Measurements from ENCODE around the gene DNAJC9.
A peak's percentile ranks its signal among the peaks of the same experiment; 100 is the strongest.
"Not testable (repeated sequence)": the region's sequence is repeated elsewhere in the genome, so short reads cannot be mapped to it uniquely, and the experiment has no call there.

The DNAJC9 gene, protein sequence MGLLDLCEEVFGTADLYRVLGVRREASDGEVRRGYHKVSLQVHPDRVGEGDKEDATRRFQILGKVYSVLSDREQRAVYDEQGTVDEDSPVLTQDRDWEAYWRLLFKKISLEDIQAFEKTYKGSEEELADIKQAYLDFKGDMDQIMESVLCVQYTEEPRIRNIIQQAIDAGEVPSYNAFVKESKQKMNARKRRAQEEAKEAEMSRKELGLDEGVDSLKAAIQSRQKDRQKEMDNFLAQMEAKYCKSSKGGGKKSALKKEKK

DNA sequence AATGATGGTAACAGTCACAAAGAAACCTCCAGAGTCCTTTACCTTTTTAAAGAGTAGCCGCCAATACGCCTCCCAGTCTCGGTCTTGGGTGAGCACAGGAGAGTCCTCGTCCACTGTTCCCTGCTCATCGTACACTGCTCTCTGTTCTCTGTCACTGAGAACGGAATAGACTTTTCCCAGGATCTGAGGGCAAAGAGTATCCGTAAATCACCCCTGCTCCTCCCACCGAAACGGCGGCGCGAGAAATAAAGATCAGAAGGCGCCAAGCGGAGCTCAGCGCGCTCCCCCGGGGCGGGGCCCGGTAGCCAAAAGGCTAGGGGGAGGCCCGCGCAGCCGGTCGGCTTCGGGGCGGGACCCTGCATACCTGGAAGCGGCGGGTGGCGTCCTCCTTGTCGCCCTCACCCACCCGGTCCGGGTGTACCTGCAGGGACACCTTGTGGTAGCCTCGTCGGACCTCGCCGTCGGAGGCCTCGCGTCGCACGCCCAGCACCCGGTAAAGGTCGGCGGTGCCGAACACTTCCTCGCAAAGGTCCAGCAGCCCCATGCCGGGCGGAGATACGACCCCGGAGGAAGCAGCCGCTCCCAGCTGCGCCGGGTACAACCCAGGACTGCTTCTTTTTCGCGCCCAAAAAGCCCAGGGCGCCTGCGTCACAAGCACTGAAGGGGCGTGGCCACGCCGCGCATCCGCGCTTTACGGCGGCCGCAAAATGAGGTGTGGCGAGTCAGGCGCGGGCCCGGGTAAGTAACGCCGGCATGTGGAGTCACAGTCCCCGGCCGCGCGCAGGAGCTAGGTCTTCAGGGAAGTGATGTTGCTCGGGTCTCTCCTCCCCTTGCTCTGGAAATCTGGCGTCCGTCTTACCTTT, at the start of gene DNAJC9:
TSS of gene DNAJC9 (minus strand) at position 610 of the 863 bp plus-strand sequence. CDS start at position 544, 66 bp downstream.
- peak; percentile 96 for DNase-seq

DNA sequence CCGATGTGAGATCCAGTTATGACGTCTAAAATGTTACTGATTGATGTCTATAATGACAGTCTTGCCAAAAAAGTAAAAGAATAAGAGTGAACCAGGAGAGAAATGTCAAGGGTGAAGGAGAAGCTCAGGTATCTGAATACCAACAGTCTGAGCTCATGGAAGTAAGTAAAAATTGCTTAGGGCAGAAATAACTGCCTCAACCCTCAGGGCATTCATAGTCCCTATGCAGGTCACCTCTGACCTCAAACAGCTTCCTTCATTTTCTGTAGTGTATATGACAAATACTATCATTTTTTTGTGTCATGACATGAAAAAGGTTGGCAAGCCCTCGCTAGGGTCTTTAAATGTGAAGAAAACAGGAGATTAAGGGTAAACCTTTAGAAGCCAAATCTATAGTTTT, 46.4 kb upstream of the DNAJC9 start:
- DNase-seq = no peak

DNA sequence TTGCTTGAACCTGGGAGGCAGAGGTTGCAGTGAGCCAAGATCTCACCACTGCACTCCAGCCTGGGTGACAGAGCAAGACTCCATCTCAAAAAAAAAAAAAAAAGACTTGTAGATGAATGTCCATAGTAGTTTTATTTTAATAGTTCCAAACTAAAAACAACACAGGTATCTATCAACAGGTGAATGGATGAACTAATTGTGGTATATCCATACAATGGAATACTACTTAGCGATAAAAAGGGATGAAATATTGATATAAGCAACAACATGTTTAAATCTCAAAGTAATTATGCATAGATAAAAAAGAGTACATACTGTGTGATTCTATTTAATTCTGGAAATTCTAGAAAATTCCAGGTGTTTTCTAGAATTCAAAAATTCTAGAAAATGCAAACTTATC, 42.9 kb upstream of the DNAJC9 start:
- DNase-seq = no peak

DNA sequence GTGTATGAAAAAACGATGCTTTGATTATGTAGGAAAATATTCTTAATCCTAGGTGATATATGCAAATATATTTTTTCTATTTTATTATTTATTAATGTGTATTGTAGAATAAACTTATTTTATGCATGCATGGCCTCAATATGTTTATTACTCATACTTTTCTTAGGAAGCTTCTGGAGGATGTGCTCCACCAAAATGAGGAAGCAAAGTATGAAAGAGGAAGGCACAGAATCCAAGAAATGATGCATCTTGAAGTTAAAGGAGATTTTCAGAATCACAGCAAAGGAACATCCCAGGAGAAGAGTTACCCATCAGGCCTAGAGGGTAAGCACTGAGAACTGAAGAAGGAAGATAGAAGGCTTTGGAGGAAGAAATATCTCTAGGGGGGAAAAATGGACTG, 40.4 kb upstream of the DNAJC9 start:
- no peak for DNase-seq

DNA sequence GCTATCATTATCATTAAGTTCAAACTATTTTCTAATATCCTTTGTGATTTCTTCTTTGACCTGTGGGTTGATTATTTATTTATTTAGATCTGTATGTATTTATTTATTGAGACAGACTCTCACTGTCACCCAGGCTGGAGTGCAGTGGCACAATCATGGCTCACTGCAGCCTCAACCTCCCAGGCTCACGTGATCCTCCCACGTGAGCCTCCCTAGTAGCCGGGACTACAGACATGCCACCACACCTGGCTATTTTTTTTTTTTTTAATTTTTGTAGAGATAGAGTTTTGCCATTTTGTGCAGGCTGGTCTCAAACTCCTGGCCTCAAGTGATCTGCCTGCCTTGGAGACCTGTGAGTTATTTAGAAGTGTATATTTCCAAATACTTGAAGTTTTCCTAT, 34.0 kb upstream of the DNAJC9 start:
- DNase-seq = no peak

DNA sequence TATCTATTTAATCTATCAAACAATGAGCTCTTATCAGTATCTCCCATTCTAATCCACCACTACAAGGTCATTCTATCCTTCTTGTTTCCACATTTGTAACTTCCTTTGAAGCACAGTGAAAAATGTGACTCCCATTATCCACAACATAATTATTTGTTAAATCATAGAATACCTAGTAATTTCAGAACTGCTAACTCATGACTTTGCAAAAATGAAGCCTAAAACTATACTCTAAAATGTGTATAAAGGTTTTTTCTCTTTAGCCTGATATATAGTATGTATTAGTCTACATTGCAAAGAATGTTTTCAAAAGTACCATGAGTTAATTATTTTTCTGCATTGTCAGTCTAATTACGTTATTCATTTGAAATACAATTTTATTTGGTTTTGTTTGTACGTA, 17.4 kb upstream of the DNAJC9 start:
- no peak for DNase-seq

DNA sequence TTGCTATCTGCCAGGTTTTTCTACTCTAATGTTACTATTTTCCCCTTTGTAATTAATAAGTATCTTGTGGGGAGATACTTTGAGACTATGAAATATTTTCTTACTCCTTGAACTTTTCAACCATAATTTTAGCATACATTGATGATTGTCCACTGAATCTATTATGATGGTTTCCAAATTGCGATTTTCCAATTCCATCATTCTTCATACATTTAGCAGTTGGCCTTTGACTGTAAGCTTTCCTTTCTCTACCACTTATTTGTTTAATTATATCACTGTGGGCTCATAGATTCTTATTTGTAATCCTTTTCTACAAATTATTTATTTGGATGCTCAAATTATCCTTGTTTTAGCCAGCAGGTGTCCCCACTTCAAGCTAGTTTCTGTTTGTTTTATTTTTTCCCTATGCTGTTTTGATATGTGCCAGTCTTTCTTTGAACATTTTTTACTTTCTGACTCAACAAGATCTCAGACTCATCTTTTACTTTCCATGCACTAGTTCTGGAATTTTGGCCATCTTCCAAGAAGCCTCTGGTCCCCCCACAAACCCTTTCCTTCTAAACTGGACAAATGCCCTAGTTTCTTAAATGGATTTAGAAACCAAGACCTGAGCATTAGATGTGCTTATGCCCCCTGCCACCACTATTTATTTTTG, 16.8 kb upstream of the DNAJC9 start:
- DNase-seq = no peak

DNA sequence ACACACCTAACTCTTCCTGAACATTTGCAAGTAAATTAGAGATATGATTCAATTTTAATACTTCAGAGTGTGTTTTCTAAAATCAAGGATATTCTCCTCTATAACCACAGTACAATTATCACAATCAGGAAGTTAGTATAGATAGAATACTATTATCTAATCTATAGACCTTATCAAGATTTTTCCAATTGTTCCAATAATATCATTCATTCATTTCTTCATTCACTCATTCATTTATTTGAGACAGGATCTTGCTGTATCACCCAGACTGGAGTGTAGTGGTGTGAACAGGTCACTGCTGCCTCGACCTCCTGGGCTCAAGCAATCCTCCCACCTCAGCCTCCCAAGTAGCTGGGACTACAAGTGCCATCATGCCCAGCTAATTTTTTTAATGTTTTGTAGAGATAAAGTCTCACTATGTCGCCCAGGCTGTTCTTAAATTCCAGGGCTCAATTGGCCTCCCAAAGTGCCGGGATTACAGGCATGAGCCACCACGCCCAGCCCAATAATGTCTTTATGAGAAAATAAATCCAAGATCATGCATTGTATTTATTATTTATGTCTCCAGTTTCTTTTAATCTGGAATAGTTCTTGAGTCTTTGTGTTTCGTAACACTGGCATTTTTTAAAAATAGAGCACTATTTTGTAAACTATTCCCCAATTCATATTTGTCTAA, 16.0 kb upstream of the DNAJC9 start:
- DNase-seq = no peak

DNA sequence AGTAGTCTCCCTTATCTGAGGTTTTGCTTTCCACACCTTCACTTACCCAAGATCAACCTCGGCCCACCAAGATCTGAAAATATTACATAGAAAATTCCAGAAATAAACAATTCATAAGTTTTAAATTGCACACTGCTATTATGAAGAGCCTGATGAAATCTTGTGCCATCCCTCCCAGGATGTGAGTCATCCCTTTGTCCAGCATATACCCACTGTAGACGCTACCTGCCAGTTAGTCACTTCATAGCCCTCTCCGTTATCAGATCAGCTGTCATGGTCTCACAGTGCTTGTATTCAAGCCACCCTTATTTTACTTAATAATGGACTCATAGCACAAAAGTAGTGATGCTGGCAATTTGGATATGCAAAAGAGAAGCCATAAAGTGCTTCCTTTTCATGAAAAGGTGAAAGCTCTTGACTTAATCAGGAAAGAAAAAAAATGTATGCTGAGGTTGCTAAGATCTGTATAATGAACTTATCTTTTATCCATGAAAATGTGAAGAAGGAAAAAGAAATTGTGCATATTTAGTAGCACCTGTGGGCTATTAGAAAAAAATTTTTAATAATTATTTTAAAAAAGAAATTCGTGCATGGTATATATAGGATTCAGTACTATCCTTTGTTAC, 15.2 kb upstream of the DNAJC9 start:
- peak; percentile 49 for DNase-seq

DNA sequence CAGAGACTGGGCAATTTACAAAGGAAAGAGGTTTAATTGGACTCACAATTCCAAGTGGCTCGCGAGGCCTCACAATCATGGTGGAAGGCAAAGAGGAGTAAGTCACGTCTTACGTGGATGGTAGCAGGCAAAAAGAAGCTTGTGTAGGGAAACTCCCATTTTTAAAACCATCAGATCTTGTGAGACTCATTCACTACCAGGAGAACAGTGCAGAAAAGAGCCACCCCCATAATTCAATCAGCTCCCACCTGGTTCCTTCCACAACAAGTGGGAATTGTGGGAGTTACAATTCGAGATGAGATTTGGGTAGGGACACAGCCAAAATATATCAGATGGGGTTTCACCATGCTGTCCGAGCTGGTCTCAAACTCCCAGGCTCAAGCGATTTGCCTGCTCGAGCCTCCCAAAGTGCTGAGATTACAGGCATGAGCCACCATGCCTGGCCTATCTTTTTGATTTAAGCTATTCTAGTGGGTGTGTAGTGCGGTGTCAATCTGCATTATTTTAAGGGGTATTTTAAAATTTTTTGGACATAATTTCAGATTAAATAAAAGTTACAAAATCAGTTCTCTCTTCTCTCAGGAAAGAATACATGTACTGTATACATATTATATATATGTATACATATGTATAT, 14.4 kb upstream of the DNAJC9 start:
- DNase-seq = no peak

DNA sequence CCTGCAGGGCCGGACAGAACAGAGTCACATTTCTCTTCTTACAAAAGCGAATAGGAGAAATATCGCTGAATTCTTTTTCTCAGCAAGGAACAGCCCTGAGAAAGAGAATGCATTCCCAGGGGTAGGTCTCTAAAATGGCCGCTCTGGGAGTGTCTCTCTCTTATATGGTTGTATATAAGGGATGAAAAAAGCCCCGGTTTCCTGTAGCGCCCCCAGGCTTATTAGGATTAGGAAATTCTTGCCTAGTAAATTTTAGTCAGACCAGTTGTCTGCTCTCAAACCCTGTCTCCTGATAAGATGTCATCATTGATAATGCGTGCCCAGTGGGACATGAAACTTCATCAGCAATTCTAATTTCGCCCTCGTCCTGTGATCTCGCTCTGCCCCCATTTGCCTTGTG, 11.6 kb upstream of the DNAJC9 start:
- DNase-seq = not testable (repeated sequence)

DNA sequence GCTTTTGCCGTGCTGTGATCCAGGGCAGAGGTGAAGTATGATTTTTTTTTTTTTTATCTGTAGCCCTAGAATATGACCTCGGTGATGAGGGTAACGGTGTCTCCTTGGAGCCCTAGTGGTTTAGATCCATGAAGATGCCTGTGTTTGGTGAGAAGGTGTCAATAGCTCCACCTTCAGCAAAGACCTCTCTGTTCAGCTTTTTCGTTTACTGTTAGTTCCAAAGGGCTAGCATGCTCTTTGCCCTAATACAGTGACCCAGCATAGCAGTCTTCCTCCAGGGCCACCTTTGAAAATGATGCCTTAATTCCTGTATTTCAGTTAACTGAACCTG, 6.1 kb upstream of the DNAJC9 start:
- DNase-seq = no peak

DNA sequence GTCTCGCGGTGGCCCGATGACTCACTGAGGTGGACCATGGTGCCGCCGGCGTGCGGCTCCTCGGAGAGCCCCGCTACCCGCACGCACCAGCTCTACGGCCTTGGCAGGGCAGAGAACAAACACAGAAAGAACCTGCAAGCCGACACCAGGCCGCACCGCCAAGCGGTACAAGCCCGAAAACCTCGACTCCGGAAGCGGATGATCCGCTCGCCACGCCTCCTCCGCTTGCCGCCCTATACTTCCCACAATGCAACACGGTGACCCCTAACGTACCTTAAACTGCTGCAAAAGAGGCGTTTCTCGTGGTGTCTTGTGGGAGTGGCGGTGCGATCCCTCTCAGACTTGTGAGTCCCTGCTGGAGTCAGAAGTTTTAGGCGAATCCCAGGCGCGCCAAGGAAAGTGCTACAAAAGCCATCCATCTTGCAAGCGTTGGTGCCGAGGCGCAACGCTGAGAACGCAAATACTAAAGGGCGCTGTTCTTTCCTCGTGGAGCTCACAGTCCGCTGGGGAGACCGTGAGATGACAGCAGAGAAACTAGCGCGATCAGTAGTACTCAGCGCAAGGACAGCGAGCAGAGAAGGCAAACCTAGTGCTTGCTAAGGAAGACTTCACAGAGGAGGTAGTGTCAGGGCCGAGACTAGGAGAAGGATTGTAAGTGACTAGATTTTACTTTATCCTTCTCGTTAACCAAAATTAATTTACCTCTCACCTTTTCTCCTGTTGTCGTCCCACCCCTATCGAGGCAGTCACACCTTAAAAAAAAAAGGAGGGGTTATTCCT, 5.6 kb upstream of the DNAJC9 start, which contains the start of gene MRPS16:
TSS of gene MRPS16 (minus strand) at position 200 of the 780 bp plus-strand sequence. CDS start at position 38, 162 bp downstream.
- DNase-seq = peak; percentile 96

DNA sequence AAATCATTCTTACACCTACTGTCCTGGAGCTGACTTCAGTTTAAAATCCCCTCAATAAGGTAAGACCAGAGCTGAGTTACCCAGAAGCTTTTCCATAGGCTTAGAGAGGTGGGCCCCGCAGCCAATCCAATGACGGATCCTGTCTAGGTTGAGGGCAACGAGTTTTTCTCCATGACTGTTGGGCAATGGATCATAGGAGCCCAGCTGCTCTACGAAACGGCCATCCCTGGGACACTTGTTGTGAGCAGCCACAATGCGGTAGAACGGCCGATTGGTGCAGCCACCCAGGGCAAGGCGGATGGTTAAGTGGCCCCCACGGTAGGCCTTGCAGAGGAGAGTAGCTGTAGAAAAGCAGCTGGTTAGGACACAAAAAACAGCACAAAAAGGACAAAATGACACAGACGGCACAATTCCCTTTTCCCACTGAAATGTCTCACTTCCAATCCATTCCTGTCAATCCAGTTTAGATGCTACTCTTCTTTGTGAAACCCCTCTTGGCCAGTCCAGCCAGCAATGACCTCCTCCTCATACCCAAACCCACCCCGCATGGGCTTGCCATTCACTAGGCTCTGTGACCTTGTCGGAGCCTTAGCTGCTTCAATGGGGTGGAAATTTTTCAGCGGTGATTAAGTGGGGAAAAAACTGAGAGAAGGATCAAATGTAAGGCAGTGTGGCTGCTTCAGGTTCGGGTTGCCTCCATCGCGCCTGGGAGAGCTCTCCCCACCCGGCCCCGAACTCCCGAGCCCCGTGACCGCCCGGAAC, 4.8 kb upstream of the DNAJC9 start:
- no peak for DNase-seq

DNA sequence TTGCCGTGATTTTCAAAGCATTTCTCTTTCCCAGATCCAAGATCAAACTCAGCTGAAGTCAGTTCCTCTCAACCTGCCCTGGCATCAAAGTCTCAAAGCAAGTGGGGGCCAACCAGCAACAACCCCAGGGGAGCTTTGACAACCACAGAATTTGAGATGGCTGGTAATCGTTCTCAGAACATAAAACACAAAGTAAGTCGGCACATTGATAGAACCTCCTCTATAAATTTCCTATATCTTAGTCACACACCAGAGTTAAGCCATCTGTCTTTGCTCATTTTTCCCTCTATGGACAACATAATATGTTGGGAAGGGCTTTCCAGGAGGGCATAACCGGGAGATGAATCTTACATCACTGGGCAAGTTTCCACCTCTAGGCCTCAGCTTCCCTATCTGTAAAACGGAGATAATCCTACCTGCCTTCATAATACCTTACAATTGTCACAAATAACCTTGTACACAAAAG, 1.2 kb upstream of the DNAJC9 start:
- DNase-seq = no peak

DNA sequence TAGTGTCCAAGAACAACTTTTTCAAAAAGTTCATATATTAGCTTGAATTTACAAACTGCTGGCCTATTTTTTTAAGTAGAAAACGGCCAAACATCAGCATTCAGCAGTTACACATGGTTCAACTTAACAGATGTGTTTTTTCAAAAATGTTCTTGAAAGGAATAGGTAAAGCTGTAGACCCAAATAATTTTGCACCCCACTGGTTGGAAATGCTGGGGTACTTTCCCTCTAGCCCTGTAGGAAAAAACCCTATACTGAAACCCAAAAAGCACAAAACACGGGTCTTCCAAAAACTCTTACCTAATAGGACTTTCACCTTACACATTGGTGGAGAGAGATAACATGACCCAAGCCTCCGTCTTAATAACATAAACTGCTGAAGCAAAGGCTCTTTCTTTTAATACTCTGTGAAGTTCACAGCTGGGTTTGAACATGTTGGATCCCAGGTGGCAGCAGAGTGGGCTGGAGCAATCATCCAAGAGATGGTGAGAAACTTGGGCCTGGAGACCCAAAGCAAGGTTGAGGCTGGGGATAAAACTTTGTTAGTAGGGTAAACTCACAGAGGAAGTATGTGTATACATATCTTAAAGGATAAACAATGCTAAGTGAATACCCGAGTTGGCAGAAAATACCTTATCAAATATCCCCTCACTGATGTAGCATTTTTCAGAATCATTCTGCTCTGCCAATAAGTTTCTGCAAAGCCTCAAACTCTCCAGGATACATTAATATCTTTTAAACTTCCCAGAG, 629 bp upstream of the DNAJC9 start:
- no peak for DNase-seq

DNA sequence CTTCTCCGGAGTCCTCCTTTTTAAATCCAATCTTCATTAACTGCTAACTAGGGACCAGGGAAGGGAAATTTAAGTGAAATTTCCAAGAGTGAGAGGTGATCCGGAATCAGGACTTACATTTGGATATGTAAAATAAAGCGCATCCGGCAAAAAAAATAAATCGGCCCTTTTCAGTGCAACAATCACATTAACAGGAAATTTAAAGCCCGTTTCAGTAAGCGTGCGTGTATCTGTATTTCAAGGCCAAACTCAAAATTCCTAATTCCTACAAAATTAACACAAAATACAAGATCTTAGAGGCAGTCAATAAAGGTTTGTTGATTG, 771 bp downstream of the DNAJC9 start:
- DNase-seq = no peak

DNA sequence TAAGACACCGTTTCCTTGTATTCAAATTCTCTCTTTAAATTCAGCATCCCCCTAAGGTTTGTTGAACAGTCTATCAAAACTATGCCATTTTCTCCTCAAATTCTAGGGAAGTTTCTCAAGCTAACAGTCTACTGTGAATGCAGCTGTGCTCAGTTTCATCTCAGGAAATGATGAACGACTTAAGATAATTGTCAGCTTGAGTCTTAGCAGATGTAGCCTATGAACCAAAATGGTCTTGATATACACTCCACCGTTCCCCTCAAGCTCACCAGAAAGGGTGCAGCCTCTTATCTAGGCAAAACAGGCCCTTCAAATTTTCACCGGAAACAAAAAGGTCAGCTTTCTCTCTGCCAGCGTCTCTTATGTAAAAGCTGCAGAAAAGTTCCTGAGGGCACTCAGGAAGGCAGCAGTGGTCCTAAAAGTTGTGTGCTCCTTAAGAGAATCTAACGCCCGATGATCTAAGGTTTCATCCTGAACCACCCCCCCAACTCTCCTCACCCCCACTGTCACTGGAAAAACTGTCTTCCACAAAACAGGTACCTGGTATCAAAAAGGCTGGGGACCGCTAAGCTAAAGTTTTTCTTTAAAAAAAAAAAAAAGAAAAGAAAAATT, 2.1 kb downstream of the DNAJC9 start:
- no peak for DNase-seq

DNA sequence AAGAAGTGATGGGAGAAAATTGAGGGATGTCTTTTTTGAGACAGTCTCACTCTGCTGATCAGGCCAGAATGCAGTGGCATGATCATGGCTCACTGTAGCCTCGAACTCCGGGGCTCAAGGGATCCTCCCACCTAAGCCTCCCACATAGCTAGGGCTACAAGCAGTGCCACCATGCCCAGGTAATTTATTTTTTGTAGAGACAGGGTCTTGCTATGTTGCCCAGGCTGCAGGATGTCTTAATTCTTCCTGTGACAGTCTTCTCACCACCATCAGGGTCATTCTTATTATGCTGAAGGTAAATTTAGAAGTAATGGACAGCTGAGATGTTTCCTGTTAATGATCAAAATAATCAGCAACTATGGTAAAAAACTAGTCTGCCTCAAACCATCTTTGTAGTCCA, 7.1 kb downstream of the DNAJC9 start:
- DNase-seq = no peak

Measured in T1000 (cell line).